Left hindlimb (tissue), 1 donor: Measurements from ENCODE around the gene TAAR8.
"Not testable (repeated sequence)": the region's sequence is repeated elsewhere in the genome, so short reads cannot be mapped to it uniquely, and the experiment has no call there.

ENCODE experiments used
- DNase-seq: peaks from one replicate; pipeline ENCODE4 v3.0.0-alpha.2; 2018

Gene TAAR8

DNA sequence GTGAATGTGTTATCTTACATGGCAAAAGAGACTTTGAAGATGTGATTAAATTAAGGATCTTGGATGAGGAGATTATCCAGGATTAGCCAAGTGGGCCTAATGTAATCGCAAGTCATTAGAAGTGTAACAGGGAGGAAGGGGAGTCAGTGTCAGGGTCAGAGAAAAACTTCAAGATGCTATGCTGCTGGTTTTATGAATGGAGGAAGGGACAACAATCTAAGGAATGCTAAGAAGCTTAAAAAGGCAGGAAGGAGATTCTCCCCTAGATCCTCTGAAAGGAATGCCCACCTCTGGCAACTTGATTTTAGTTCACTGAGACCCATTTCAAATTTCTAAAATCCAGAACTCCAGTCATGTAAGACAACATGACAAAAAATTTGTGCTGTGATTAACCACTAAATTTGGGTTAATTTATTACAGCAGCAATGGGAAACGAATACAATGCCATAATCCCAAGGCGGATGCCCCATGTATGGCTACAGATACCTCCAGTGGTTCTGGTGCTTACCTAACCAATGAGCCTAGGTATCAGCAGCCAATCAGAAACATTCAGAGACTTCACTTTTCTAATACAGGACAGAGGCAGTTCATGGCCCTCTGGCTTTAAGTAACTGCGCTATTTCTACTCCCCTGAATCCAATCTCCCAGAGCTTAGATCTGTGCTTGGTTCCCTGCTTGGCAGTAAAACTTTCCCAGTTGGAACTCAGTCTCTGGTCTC, 3.6 kb upstream of the TAAR8 start:
- no peak for DNase-seq

DNA sequence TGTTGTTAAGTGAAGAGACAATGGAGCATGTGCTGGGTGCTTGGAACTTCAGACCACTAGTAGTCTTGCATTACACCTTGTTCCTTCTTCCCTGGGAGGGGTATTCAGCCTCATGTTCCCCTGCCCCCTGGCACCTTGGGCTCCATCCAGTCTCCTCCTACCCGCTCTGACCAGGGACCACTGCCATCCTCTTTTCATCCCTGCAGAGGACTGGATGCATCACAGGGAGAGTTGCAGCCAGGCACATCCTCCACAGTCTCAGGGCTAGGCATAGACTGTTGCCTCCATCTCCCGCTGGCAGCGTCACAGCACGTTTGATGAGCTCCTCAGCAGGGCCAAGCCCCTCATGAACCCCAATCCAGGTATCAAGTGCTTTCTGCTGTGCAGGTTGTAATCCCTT, 1.3 kb upstream of the TAAR8 start:
- no peak for DNase-seq

DNA sequence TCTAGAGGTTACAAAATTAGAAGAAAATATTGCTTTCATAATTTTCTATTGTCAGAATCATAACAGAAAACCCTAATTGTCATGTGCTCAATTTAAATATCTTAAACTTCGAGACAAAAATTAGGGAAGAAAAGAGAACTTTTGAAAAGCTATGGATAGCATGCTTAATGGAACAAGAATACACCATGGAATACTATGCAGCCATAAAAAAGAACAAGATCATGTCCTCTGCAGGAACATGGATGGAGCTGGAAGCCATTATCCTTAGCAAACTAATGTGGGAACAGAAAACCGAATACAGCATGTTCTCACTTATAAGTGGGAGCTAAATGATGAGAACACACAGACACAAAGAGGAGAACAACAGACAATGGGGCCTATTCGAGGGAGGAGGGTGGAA, 7.6 kb downstream of the TAAR8 start:
- DNase-seq = not testable (repeated sequence)

DNA sequence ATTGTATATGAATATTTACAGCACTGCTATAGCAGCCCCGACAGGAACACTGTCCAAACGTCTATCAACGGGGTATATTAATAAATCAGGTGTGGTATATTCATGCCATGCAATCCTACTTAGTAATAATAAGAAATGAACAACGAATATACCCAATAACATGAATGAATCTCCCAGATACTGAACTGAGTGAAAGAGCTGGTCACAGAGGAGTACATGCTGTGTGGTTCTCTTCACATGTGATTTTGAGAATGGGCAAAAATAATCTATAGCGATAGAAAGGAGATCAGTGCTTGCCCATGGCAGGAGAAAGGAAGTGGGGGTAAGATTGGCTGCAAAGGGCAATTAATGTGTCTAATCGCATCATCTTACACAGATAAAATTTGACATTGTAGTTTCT, 13.9 kb downstream of the TAAR8 start:
- DNase-seq = no peak

DNA sequence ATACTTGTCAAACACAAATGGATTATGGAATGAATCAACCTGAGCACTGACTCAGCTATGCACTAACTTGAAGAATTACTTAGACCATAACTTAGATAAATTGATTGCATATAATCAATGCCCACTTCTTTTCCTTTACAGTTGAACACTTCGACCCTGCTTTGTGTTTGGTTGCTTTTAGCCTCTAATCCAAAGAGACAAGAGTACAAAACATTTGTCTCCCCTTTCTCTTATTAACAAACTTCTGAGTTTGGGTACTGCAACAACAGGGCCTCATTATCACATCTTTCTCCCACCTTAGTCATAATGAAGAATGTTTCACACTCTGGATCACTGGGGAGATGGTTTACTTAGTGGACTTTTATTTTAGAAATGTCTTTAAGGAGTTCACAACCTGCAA, 15.1 kb downstream of the TAAR8 start:
- DNase-seq = no peak

DNA sequence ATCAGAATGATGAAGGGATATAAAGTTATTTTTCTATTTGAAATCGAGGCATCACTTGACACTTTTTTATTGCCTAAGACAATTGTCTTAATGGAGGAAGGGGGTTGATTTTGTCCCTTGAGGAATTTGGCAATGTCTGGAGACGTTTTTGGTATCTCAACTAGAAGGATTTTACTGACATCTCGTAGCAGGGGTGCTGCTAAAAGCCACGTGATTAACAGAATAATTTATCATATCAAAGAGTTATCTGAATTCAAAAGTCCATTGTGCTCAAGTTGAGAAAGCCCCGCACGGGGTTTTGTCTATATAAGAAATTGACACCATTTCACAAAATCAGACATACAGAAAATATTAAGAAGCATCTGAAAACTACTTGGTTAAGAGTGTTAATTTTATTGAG, 16.1 kb downstream of the TAAR8 start:
- DNase-seq = no peak

DNA sequence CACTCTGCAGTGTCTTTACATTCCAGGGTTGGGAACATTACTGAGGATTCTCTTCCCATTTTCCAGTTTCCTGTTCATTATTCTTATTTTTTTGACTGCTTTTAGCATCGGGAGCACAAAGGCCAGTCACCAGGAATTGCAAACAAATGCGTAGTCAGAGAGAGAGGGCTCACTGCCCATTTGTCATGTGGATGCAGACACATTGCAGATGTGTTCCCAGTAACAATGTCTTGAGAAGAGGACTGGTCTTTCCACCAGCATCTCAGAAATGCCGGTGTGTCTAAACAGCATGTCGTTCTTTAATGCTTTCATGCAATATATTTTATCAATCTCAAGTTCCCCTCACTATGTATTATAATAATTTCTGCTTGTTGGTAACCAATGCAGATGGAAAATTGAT, 16.7 kb downstream of the TAAR8 start:
- DNase-seq = no peak

DNA sequence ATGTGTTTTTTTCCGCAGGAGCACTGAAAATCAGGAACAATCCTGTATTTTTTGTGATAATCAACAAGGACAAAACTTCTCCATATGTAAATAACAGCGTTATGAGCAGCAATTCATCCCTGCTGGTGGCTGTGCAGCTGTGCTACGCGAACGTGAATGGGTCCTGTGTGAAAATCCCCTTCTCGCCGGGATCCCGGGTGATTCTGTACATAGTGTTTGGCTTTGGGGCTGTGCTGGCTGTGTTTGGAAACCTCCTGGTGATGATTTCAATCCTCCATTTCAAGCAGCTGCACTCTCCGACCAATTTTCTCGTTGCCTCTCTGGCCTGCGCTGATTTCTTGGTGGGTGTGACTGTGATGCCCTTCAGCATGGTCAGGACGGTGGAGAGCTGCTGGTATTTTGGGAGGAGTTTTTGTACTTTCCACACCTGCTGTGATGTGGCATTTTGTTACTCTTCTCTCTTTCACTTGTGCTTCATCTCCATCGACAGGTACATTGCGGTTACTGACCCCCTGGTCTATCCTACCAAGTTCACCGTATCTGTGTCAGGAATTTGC, 17.8 kb downstream of the TAAR8 start, which contains the start of gene TAAR6:
TAAR6 (plus strand) TSS at position 102 of the 557 bp plus-strand sequence; CDS start at position 102, 0 bp downstream.
- DNase-seq = no peak

DNA sequence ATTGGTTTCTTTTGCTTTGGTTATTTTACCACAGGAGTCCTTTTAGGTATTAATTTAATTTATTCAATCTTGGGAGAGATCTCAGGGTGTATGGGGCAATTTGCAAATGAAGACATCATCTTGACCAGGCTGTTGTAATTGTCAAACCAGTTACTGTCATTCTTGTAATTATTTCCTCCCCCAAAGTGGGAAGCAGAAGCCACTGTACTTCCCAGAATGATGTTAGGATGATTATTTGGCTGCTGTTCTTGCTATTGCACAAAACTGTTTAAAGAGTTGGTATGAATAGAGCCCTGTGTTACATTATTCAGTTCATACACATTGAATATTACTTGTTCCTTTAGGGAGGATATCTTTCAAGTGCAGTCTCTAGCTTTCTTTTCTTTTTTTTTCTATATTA, 19.3 kb downstream of the TAAR8 start:
- DNase-seq = no peak

DNA sequence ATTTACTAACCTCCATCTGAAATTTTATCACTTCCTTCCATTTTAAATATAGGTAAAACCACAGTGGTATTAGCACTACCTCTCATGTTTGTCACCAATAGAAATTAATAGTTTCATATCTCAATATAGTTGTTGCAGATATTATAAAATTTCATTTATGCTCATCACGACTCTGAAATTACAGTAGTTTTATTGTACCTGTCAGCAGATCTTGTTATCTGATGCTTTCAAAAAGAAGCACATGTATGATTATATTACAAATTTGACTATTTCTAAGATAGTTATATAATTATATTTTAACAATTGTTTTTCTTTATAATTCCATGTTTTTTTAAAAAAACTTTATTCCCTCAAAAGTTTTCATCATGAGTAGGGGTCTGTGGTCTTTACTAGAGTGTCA, 32.2 kb downstream of the TAAR8 start:
- no peak for DNase-seq

DNA sequence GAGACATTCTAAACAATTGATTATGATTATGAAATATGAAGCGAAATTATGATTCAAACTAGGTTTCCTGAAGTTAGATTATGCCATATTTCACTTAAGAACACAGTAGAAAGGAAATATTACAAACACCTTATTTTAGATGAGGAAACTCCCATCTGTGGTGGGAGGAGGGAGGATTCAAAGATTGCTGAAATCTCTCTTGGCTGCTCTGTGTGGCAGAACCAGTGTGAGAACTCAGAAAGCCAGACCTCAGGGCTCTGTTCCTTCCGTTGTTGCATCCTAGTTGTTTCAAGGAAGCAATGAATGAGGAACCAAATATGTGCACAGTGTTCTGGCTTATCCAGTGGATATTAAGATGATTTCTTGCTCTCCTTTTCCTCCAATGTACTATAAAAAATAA, 35.0 kb downstream of the TAAR8 start:
- DNase-seq = no peak

DNA sequence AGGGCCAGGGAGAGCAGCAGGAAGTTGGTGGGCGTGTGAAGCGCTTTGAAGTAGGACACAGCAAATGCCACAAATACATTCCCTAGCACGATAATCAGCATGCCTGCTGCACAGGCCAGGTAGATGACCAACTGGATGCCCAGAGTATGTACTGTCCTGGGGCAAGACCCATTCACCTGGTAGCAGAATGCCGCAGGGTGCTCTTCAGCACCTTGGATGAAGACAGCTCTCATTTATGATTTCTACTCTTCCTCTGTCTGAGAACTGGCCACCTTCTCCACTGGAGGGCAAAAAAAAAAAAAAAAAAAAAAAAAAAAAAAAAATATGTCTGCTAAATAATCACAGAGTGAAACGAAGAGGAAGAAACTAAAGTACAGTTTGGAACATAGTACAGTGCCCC, 37.0 kb downstream of the TAAR8 start, which contains the start of gene TAAR5:
TAAR5 (minus strand) TSS at position 288 of the 400 bp plus-strand sequence; CDS start at position 233, 55 bp downstream.
- DNase-seq = no peak

DNA sequence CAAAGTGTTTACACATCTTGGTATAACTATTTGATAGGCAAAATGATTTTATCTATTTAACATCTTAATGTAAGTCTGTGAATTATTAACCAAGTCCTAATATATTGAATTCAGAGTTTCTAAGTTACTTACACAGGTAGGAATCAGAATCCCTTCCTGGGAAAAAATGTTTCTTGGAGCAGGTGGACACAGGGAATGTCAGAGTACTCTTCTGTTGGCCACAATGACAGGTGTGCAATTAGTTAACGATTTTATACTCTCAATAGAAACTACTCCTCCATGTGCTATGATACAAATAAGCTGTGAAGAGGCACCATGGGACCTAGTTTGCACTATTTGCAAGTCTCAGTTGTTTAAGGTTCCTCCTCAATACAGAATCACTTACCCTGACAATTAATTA, 37.9 kb downstream of the TAAR8 start:
- no peak for DNase-seq

DNA sequence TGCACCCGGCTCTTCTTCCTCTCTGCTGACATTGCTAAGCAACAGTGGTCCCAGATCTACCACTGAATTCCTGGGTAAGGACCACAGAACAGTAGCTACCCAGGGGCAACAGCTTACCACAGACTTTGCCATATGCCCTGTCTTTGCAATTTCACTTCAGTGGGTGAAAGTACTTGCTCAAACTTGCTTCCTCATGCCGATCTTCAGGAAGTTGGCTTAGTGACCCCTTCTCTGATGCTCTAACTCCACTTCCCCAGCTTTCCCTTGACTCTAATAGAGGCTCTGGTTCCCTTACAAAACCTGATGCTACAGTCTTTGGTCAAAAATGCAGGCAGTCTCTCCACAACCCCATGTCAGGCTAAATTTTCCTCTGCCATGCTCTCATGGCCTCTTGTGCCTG, 40.4 kb downstream of the TAAR8 start:
- DNase-seq = no peak

DNA sequence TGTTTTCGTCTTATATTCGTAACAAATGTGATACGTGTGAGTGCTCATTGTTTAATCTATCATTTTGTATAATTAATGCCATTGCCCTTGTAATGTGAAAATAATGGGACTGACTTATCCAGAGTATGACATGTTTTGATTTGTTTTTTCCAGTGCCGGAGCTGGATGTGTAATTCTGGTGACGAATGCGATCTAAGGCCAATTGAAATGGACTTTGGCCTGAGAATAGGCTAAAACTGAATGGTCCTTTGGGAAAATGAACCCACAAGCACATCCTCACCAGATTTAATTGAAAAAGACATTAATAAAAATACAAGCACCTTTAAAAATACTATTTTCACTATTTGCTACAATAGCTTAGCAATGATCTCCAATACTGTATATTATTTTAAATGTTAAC, 43.7 kb downstream of the TAAR8 start:
- DNase-seq = no peak

DNA sequence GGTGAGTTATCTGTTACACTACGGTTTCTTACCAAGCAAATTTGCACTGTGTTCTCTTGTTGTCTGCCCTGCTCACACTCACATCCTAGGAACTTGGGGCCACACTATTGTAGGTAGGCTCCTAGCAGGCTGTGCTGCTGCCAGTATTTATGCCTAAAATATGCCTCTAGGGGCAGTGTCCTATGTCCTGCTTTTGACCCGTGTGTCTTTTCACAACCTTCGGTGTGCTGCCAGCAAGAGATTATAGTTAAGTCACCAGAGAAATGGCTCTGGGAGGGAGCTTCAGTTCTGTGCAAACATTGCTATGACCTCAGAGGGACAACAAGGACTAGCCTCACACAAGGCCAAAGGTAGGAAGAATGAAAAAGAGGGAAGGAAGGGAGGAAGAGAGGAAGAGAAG, 46.0 kb downstream of the TAAR8 start:
- no peak for DNase-seq

DNA sequence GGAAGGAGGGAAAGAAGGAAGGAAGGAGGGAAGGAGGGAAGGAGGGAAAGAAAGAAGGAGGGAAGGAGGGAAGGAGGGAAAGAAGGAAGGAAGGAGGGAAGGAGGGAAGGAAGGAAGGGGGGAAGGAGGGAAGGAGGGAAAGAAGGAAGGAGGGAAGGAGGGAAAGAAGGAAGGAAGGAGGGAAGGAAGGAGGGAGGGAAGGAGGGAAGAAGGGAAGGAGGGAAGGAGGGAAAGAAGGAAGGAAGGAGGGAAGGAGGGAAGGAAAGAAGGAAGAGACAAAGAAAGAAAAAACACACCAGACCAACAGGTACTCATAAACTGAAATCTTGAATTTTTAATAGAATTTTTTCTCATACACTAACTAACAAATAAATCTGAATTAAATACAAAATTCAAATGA, 48.4 kb downstream of the TAAR8 start:
- not testable (repeated sequence) for DNase-seq
